ENCODE measurements around the gene PKP3.
"Not testable (repeated sequence)": the region's sequence is repeated elsewhere in the genome, so short reads cannot be mapped to it uniquely, and the experiment has no call there.

Gene PKP3

DNA sequence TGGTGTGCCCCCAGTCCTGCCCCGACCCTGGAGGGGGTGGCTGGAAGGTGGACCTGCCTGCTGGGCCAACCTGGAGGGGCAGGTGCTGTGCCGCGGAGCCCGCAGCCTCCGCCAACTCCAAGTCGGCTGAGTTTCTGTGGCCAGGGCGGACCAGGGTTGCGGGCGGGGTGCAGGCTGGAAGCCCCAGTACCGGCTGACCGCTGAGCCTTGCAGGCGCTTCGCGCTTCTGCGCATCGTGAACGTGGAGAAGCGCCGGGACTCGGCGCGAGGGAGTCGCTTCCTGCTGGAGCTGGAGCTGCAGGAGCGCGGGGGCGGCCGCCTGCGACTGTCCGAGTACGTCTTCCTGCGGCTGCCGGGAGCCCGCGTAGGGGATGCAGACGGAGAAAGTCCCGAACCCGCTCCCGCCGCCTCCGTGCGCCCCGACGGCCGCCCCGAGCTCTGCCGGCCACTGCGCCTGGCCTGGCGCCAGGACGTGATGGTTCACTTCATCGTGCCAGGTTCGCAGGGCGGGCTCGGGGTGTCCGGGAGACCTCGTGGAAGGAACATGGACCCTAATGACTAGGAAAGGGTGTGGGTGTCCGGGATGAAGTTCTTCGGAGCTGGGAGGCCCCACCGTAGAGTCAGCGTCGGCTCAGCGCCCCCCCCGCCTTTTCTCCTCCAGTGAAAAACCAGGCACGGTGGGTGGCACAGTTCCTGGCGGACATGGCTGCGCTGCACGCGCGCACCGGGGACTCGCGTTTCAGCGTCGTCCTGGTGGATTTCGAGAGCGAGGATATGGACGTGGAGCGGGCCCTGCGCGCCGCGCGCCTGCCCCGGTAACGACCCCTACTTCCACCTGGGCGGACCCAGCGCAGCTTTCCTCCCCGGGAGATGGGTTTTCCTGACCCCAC is 14.6 kb upstream of the PKP3 start:
- no peak for DNase-seq

DNA sequence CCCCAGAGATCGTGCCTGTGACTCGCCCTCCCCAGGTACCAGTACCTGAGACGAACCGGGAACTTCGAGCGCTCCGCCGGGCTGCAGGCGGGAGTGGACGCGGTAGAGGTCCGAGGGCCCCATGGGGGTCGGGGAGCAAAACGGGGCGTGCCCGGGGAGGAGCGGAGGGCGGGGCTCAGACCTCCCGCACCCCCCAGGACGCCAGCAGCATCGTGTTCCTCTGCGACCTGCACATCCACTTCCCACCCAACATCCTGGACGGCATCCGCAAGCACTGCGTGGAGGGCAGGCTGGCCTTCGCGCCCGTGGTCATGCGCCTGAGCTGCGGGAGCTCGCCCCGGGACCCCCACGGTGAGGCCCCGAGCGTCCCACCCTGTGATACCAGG is 13.9 kb upstream of the PKP3 start:
- DNase-seq = no peak

DNA sequence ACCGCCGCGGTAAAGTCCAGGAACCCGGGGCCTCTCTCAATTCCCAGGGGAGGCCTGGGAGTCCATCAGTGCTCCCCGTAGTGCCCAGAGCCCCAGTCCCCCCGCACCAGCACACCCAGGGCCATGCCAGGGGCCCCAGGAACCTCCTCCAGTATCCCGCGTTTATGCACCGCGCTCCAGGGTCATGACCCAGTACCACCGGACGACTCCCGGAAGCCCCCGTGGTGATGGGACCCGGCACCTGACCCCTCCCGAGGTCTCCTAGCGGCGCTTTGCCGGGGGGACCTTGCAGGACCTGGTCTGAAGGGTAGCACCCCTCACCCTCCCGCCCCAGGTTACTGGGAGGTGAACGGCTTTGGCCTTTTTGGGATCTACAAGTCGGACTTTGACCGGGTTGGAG is 13.5 kb upstream of the PKP3 start:
- no peak for DNase-seq

DNA sequence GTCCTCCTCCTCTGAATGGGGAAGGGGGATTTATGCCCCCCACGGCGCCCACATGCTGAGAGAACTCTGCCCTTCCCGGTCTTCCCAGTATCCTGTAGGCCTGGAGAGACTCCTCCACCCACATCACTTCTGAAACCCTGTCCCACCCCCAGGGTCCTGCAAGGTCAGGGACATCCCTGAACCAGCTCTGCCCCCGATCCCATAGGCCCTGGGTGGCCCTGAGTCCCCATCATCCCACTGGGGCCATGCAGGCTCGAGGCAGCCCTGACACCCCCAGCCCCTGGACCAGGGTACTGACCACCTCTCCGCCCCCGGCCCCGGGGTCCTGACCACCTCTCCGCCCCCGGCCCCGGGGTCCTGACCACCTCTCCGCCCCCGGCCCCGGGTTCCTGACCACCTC is 13.0 kb upstream of the PKP3 start:
- DNase-seq = no peak

DNA sequence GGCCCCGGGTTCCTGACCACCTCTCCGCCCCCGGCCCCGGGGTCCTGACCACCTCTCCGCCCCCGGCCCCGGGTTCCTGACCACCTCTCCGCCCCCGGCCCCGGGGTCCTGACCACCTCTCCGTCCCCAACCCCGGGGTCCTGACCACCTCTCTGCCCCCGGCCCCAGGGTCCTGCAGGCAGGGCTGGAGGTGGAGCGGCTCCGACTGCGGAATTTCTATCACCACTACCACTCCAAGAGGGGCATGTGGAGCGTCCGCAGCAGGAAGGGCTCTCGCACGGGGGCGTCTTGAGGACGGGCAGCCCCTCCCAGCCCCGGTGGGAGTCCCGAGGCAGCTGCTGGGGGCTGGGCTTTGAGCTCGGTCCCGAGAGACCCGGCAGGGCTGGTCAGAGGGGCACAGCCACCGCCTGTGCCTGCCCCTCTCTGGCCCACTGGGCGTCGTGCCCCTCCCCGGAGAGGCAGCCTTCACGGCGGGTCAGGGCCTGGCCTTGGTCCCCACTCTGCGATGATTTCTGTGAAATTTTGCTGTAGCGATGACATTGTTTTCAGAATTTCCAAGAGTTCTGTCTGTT is 12.4 kb upstream of the PKP3 start:
- DNase-seq = no peak

DNA sequence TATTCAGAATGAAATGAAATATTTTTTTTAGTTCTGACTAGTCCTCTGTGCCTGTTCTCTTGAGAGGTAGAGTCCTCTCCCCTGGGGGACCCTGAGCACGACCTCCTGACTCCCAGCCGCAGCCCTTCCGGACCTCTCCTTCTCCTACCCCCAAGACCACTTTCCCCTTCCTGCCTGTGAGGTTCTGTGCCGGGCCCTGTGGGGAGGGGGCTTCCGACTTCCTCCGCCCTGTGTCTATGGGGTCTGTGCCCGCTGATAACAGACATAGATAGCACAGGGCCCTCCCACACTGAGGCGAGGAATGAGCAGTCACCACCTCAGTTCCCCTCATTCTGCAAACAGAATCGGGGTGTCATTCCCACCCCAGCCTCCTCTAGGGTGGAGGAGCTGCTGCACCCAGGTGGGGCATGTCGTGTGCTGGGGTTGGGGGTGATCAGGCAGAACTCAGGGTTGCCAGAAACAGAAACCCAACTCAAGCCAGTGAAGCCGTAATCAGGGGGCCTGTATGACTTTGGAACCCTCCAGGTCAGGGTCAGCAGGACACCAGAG is 11.9 kb upstream of the PKP3 start:
- no peak for DNase-seq

DNA sequence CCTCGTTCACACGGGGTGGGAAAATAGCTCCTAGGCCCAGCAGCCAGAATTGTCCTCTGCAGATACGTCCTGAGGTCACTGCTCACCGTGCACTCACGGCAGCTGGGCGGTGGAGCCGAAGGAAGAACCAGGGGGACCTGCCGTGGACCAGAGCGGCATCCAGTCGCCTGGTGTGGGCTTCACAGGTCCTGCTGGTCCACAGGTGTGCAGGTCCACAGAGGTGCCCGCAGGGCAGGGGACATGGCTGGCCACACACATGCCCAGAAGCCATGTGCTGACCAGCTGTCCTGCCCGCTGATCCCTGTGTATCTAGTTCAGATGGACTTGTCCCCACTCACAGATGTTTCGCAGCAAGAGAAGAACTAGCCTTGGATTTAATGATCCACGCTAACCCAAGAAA is 10.6 kb upstream of the PKP3 start:
- no peak for DNase-seq

DNA sequence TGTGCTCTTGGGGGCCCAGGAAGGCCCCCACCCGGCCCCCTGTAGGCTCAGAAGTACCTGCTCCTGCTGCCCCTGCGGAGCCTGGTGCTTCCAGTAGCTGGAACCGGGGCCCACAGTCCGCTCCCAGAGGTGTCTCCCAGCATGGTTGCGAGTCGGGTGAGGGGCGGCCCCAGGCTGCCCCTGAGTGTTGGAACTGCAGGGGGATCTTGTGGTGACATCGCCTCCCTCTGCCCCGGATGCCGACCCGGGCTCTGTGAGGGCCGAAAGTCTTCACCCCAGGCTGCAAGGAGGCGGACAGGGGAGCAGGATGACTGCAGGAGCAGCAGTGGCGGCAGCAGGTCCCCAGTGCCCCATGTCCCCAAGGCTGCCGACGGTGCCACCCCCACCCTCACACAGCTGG is 9.5 kb upstream of the PKP3 start:
- no peak for DNase-seq

DNA sequence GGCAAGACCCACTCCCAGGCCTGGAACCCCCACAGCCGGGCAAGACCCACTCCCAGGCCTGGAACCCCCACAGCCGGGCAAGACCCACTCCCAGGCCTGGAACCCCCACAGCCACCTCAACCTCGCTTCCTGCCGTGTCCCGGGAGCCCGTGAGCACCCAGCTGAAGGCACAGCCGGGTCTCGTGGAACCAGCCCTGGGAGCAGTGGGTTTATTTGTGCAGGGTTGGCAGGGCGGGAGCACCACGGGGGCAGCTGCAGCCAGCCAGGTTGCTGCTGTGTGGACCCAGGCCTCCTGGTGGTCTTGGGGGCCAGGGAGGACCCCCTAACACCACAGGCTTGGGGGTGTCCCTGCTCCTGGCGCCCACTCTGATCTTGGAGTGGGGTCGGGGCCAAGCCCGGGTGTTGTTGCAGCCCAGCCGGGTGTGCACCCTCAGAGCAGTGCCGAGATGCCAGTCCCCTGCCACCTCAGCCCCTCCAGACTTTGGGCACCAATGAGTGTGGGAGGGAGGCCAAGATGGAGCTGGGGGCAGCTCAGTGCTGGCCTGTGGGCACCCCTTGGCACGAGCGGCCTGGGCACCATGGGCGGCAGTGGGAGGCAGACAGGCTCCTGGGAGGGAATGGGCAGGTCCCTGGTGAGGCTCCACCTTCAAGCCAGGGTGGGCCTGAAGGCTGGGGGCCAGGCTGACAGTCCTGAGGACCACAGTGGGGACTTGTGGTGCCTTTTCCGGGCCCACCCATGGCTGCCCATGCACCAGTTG is 8.2 kb upstream of the PKP3 start:
- no peak for DNase-seq

DNA sequence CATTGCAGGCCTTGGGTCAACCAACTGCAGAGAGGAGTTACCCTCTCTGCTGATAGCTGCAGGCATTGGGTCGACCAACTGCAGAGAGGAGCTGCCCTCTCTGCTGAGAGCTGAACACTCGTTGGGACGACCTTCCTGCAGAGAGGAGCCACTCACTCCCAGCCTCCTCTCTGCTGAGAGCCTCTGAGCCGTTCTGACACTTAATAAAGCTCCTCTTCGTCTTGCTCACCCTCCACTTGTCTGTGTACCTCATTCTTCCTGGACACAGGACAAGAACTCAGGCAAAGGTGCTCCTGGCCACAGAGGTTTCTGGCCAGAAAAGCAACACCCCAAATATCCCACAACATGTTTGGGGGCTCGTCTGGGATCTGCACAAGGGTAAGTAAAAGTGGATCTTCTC is 7.5 kb upstream of the PKP3 start:
- DNase-seq = no peak

DNA sequence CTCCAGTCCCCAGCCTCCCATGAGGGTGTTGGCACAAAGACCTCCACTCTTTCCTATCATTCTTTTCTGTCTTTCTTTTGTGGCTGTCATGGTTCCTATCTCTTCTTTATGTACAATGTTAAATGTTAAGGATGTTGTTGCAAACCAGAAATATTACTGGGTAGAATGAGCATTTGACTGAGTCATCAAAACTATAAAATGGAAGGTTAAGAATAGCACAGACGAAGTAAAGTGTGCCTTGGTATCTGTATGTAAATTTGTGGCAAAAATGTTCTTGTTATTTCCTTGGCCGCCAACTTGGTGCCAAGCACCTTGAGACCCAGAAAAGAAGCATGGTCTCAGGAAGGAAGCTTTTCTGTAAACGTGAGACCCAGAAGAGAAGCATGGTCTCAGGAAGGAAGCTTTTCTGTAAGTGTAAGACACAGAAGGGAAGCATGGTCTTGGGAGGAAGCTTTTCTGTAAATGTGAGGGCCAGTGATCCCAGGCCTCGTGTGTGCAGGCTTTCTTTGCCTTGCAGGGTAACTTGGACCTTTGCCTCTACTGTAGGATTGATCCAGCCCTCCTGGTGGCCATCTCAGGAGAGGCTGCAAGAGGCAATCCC is 6.7 kb upstream of the PKP3 start:
- no peak for DNase-seq

DNA sequence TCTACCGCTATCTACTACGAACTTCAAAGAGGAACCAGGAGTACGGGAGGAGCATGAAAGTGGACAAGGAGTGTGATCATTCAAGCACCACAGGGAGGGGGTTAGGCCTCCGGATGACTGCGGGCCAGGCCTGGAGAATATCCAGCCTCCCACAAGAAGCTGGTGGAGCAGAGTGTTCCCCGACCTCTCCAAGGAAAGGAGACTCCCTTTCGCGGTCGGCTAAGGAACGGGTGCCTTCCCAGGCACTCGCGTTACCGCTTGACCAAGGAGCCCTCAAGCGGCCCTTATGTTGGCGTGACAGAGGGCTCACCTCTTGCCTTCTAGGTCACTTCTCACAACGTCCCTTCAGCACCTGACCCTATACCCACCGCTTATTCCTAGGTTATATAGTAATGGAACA is 4.6 kb upstream of the PKP3 start:
- DNase-seq = not testable (repeated sequence)

DNA sequence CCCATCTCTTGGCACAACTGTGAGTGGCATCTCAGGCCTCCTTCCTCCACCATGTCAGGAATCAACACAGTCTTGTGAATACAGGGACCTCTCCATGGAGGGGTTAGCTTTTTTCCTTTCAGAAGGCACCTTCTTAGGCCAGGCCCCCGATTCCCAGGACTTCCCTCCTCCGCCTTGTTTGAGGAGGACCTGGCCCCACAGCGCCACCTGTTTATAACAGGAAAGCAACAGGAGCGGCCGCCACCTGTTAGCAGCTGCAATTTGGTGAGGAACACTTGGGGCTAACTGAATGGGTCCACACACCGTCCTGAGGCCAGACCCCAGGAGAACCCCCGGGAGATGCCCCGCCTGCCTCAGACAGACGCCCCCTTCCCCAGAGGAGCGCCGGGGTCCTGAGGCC is 3.8 kb upstream of the PKP3 start:
- no peak for DNase-seq

DNA sequence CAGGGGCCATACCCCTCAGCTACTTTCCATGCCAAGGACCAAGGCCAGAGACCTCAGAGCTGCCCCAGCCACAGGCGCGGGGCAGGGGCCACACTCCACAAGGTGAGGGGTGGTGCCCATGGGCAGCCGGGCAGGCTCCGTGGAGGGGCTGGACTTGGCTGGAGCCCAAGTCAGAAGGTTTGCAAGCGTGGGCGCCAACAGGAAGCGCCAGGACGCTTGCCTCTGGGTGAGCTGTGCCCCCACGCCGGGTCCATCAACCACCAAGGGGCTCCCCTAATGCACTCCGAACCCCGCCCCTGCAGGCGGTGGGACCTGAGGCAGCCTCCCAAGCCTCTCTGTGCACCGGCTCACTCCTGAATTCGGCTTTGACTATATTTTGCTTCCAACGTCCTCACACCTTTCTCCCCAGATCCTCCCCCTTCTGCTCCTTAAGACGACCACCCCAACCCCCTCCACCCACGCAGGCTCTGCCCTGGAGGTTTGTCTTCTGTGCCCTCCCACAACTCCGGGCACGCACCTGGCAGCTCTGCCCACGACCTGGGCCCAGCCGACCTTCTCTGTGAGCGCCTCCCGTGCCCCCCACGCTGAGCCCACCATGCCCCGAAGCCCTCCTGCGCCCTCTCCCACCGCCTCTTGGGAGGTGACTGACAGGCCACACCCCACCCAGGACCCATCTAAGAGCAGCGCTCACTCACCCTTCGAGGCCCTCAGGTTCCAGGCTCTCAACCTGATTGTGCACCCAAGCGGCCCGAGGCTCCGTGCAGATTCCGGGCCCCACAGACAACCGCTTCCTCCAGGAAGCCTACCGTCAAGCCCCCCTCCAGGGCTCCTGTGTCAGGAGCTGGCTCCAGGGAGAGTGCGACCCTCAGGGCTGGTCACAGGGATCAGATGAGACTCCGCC is 2.6 kb upstream of the PKP3 start:
- no peak for DNase-seq

DNA sequence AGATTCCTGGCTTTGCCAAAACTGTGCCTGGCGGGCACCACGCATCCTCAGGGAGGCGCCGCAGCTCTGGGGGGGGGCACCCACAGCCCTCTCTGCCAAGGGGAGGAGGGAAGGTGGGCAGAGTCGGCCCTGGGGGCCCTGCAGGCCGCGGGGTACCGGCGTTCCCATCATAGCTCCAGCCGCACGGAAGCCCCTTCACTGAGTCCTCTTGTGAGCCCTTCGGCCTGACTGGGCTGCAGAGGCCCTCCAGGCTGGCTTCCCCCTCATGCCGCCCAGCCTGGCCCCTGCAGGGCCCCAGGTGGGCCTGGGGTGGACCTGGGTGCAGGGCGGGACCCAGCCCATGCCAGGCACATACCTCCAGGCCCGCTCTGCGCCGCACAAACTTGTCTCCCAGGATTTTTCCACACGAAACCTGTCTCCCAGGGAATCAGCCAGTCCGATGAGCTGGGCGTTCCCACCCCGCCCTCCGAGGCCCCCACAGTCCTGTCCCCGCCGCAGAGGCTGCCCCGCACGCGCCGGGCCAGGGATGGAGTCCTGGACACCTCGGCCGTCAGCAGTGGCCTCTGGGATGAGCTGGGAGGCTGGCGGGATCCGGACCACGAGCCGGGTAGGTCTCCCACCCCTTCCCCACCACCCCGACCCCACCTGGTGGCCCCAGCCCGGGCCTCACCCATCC is 1.8 kb upstream of the PKP3 start:
- no peak for DNase-seq

DNA sequence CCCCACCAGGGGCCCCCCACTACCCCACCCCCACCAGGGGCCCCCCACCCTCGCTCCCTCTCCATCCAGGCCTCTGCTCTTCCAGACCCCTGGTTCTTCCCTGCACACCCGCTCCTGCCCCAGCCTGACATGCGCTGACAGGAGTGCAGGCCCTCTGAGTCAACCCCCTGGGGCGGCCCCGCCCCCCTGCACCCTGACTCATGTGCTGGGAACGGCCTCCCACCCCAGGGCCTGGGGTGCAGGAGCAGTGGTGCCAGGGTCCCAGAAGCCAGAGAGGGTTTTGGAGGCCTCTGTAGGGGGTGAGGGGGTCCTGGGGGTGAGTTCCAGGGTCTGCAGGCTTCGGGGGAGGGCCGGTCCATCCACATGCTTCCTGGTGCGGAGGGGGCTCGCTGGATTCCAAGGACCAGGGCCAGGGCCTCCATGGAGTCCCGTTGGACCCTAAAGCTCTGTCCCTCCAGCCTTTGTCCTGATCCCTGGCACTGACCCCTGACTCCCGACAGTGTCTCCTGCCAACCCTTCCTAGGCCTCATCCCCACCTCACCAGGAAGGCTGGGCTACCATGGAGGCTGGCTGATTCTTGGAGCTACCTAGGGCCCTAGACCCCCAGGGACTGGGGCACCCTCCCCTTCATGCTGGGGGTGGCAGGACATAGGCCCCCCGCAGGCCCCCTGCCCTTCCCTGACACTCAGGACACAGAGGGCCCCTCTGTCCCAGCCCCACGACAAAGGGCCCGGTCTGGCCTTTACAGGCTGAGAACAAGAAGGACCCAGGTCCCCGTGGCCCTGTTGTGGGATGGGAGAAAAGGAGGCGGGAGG is 583 bp upstream of the PKP3 start:
- no peak for DNase-seq

DNA sequence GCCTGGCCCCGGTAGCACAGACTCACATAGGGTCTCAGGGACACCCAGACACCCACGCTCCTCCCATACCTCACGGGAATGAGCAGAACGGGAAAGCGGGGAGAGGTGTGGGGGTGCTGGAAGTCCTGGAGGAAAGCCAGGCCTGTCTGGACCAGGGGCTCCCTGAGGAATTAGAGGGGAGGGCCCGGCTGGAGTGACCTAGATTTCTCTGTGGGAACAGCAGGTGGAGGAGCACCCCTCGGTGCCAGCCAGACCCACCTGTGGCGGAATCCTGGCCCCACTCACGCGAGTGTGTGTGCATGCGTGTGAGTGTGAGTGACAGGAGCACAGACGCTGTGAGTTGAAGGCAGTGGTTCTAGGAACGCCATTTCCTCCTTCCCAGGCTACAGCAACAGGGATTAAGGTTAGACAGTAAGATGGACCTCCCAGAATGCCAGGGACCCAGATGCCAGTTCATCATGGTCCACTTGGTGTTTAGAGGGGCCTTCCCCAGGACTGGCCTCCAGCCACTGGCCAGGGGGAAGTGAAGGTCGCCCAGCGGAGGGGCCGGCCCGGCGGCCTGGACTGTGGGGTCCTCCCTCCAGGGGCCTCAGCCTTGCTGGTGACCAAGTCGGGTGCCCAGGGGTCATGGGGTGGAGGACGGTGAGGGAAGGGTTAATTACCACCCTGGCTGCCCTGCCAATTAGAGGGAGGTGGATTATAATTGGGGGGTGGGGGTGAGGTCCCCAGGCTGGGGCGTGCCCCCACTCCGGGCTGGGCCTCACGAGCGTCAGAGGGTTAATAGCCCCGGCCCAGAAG is 1.0 kb downstream of the PKP3 start:
- DNase-seq = no peak

DNA sequence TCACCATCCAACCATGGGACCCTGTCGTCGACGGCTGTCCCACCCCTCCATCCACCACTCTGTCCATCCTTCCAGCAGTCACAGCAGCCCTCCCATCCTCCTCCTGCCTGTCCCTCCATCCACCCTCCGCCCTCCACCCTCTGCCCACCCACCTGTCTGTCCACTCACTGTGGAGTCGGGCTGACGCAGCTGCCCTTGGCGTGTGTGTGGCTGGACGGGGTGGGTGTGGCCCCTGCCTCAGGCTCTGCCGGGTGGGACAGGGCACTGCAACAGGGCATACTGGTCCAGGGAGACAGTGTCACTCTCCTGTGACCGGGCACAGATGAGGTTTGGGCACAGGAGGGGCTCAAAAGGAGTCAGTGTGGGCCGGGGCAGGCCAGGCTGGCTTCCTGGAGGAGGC is 1.9 kb downstream of the PKP3 start:
- DNase-seq = no peak

DNA sequence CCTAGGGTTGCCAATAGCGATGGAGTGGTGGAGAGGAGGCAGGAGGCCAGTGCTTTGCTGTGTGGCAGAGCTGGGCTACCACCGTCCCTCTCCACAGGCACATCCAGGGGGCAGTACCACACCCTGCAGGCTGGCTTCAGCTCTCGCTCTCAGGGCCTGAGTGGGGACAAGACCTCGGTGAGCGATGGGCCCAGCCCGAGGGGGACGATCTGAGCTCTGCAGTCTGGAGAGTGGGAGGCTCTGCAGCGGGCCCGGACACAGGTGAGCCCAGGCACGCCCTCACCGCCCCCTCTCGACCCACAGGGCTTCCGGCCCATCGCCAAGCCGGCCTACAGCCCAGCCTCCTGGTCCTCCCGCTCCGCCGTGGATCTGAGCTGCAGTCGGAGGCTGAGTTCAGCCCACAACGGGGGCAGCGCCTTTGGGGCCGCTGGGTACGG is 2.5 kb downstream of the PKP3 start:
- DNase-seq = no peak

All from NCI-H2107 (cell line).